Fibroblast of pulmonary artery (primary cell): Measurements from ENCODE around the gene B4GALNT2.
"Not testable (repeated sequence)": the region's sequence is repeated elsewhere in the genome, so short reads cannot be mapped to it uniquely, and the experiment has no call there.

Experiments
- DNase-seq: peaks from one replicate; pipeline ENCODE4 v3.0.0-alpha.2; 2010; ENCODE audit warnings: low read depth
- H3K4me3 ChIP-seq: replicated peaks from 2 replicates; pipeline ENCODE4 v1.5.1; 2011; ENCODE audit warnings: low read depth, mild to moderate bottlenecking, control low read depth, low read length, moderate library complexity
- CTCF ChIP-seq: IDR thresholded peaks from 2 replicates; pipeline ENCODE4 v1.5.1; 2011; ENCODE audit warnings: mild to moderate bottlenecking, control low read depth, low read length, inconsistent platforms; ENCODE audit errors: missing control alignments

The B4GALNT2 gene

GRCh38 chr17:49132699-49133364, at the start of gene B4GALNT2:
TSS of gene B4GALNT2 (plus strand) at chr17:49132769. CDS start at chr17:49132793, 24 bp downstream.
- H3K4me3 ChIP-seq: peak within 1 kb of the TSS; percentile 24
- no peak for DNase-seq
- TF ChIP-seq CTCF: no peak

- not testable (repeated sequence) for H3K4me3 ChIP-seq, DNase-seq
Measured at GRCh38 chr17:49085046-49085445, 47.5 kb upstream of the B4GALNT2 start.

GRCh38 chr17:49085565-49086315, 46.8 kb upstream of the B4GALNT2 start:
- no peak for TF ChIP-seq CTCF
- no peak overlapping the region for H3K4me3 ChIP-seq
- DNase-seq: no peak

- no peak for TF ChIP-seq CTCF
- no peak overlapping the region for H3K4me3 ChIP-seq
- no peak for DNase-seq
Measured at GRCh38 chr17:49086316-49086605, 46.3 kb upstream of the B4GALNT2 start.

GRCh38 chr17:49086649-49087048, 45.9 kb upstream of the B4GALNT2 start:
- TF ChIP-seq CTCF: no peak
- no peak overlapping the region for H3K4me3 ChIP-seq
- no peak for DNase-seq

- no peak overlapping the region for H3K4me3 ChIP-seq
- TF ChIP-seq CTCF: no peak
- no peak for DNase-seq
Measured at GRCh38 chr17:49089094-49089493, 43.5 kb upstream of the B4GALNT2 start.

- no peak for DNase-seq
- H3K4me3 ChIP-seq: no peak overlapping the region
- TF ChIP-seq CTCF: no peak
Measured at GRCh38 chr17:49090878-49091594, 41.5 kb upstream of the B4GALNT2 start.
